CD4-positive, alpha-beta memory T cell (primary cell): Measurements from ENCODE around the gene SLC25A25. TPM values are rescaled to one million over a fixed set of nuclear protein-coding genes. Genes with fewer than 3 reads are reported as not detected.

Source experiments
- CTCF ChIA-PET: fragments of 350-600 bp; sonication (Branson Sonifier 250); formaldehyde crosslinking; loops from one replicate; lab custom pipeline; 2021; ENCODE audit warnings: inconsistent platforms; ENCODE audit not compliant: partially characterized antibody; lab: Charles Lee
- POLR2A ChIA-PET: fragments of 350-600 bp; sonication (Branson Sonifier 250); formaldehyde crosslinking; loops from one replicate; lab custom pipeline; 2021; ENCODE audit not compliant: partially characterized antibody; lab: Charles Lee
- DNase-seq, 5 donors: peaks; one replicate each; pipeline versions ENCODE4 v3.0.0 to v3.0.0-alpha.2; 2020 to 2022; ENCODE audit warnings: mixed read lengths in 1 of 5
- H3K27ac ChIP-seq: one replicate; pipeline ENCODE4 v1.7.0; 2013; ENCODE audit warnings: low read depth, low read length
- H3K27me3 ChIP-seq: 2 replicates; pipeline ENCODE4 v1.7.0; 2013; ENCODE audit warnings: mild to moderate bottlenecking, low read length, moderate library complexity; ENCODE audit not compliant: insufficient read depth
- H3K36me3 ChIP-seq: 2 replicates; pipeline ENCODE4 v1.7.0; 2013; ENCODE audit warnings: mild to moderate bottlenecking, low read length, moderate library complexity; ENCODE audit not compliant: insufficient read depth
- H3K4me1 ChIP-seq: 2 replicates; pipeline ENCODE4 v1.7.0; 2013; ENCODE audit warnings: mild to moderate bottlenecking, low read length, moderate library complexity; ENCODE audit not compliant: insufficient read depth
- H3K4me3 ChIP-seq, 2 donors: one replicate each; pipeline ENCODE4 v1.7.0; 2013; ENCODE audit warnings: low read length in 2 of 2, mild to moderate bottlenecking in 1 of 2
- H3K9me3 ChIP-seq, 2 donors: one replicate each; pipeline ENCODE4 v1.7.0; 2013; ENCODE audit warnings: low read length in 2 of 2, control low read depth in 1 of 2; ENCODE audit not compliant: control insufficient read depth in 1 of 2
- H3K27ac Mint-ChIP-seq, 7 donors: one replicate each; pipeline ENCODE4 v1.8.0; 2020 to 2021; ENCODE audit warnings: mixed read lengths in 7 of 7, mild to moderate bottlenecking in 6 of 7, inconsistent platforms in 3 of 7, moderate library complexity in 3 of 7
- H3K27me3 Mint-ChIP-seq, 2 donors: one replicate each; pipeline ENCODE4 v1.8.0; 2020 to 2021; ENCODE audit warnings: mixed read lengths in 2 of 2
- H3K36me3 Mint-ChIP-seq, 2 donors: one replicate each; pipeline ENCODE4 v1.8.0; 2020 to 2021; ENCODE audit warnings: mixed read lengths in 2 of 2, inconsistent platforms in 1 of 2, mild to moderate bottlenecking in 1 of 2
- H3K4me1 Mint-ChIP-seq, 4 donors: one replicate each; pipeline ENCODE4 v1.8.0; 2020 to 2021; ENCODE audit warnings: mixed read lengths in 4 of 4, mild to moderate bottlenecking in 1 of 4
- H3K4me3 Mint-ChIP-seq, 8 donors: one replicate each; pipeline ENCODE4 v1.8.0; 2020 to 2021; ENCODE audit warnings: mixed read lengths in 8 of 8, mild to moderate bottlenecking in 7 of 8, moderate library complexity in 6 of 8, inconsistent platforms in 3 of 8
- H3K9me3 Mint-ChIP-seq, 8 donors: one replicate each; pipeline ENCODE4 v1.8.0; 2020 to 2021; ENCODE audit warnings: mixed read lengths in 8 of 8, mild to moderate bottlenecking in 5 of 8, inconsistent platforms in 3 of 8, moderate library complexity in 1 of 8
- intact Hi-C: fragments of 100-400 bp; cut with micrococcal nuclease; formaldehyde crosslinking; loops from one replicate; pipeline ENCODE4 v1.15.1; 2023
- polyA plus RNA-seq, 2 donors: library from polyadenylated mRNA; unstranded; fragments of 300-500 nt; fragmentation: Illumina TruSeq; gene quantifications; one replicate each; pipeline ENCODE4 v1.2.3, GENCODE V29; 2021
- total RNA-seq, 2 experiments: library from RNA; stranded (reverse); gene quantifications; one replicate each; pipeline ENCODE4 v1.2.3, GENCODE V29; 2021

SLC25A25 gene
- total and polyA plus RNA-seq, 4 experiments from 2014 or later = 13.4 to 26.9 (median 19.8) TPM

- Mint-ChIP-seq H3K27me3 (no peaks in the 10 kb centered on the region), H3K9me3 (peaks cover 0 to 4% (median 0%) of the 10 kb centered on the region in 8 donors), H3K4me3 (peak overlapping the region; percentile 74 to 89 (median 82)), H3K36me3 (peaks cover 0 to 2% of the 10 kb centered on the region in 2 donors), H3K27ac (peak overlapping the region; percentile 98 to 100 (median 99)), H3K4me1 (peaks cover 59 to 94% (median 80%) of the 10 kb centered on the region in 4 donors)
- Histone ChIP-seq H3K4me1 (peaks cover 100% of the 10 kb centered on the region), H3K27ac (peak overlapping the region; percentile 80), H3K36me3 (no peaks in the 10 kb centered on the region), H3K27me3 (no peaks in the 10 kb centered on the region), H3K9me3 (no peaks in the 10 kb centered on the region), H3K4me3 (peak overlapping the region; percentile 25 to 48)
- CTCF ChIA-PET = interaction anchor here (1.0 to 3.7 kb wide), 14 partner anchors 8 to 82 kb away, joined by 3 to 37 read pairs (median 6); no protein-coding TSS in a partner anchor
- peak in 2 of 5 donors; percentile 38 to 60 for DNase-seq
- POLR2A ChIA-PET = interaction anchor here (0.8 to 21.7 kb wide), 17 partner anchors 9 to 121 kb away, joined by 3 to 1317 read pairs (median 11); partner anchors contain the start of genes DPM2, EEIG1, NAIF1 and SLC25A25
- intact Hi-C loops = loop anchor here (1.0 to 2.0 kb wide), 4 partner anchors 18 to 71 kb away; partner anchors contain the start of gene SLC25A25
Observed at GRCh38 chr9:128025736-128026135, 42.3 kb upstream of the SLC25A25 start.

- peak overlapping the region; percentile 80 for H3K27ac ChIP-seq
- peaks cover 100% of the 10 kb centered on the region for H3K4me1 ChIP-seq
- ChIA-PET POLR2A (interaction anchor here (0.7 to 21.7 kb wide), 19 partner anchors 8 to 135 kb away, joined by 3 to 1317 read pairs (median 8); partner anchors contain the start of genes DPM2, EEIG1, NAIF1 and SLC25A25), CTCF (interaction anchor here (1.2 to 3.7 kb wide), 13 partner anchors 8 to 89 kb away, joined by 3 to 37 read pairs (median 9); partner anchors contain the start of genes DPM2 and EEIG1)
- Mint-ChIP-seq H3K36me3 (peaks cover 0 to 2% of the 10 kb centered on the region in 2 donors), H3K27me3 (no peaks in the 10 kb centered on the region), H3K9me3 (peaks cover 0 to 4% (median 0%) of the 10 kb centered on the region in 8 donors), H3K27ac (peak overlapping the region; percentile 98 to 100 (median 99)), H3K4me1 (peaks cover 56 to 94% (median 78%) of the 10 kb centered on the region in 4 donors), H3K4me3 (peak overlapping the region; percentile 74 to 89 (median 82))
- peak; percentile 89 to 96 (median 93) for DNase-seq
- intact Hi-C loops = loop anchor here (1.0 to 2.0 kb wide), 4 partner anchors 19 to 72 kb away; partner anchors contain the start of gene SLC25A25
- H3K9me3 ChIP-seq = no peaks in the 10 kb centered on the region
- peak overlapping the region; percentile 25 to 48 for H3K4me3 ChIP-seq
- H3K27me3 ChIP-seq = no peaks in the 10 kb centered on the region
- no peaks in the 10 kb centered on the region for H3K36me3 ChIP-seq
Observed at GRCh38 chr9:128026255-128026772, 41.7 kb upstream of the SLC25A25 start.

GRCh38 chr9:128026773-128027541, 41.1 kb upstream of the SLC25A25 start:
- Mint-ChIP-seq H3K4me3 (peak overlapping the region; percentile 74 to 89 (median 82)), H3K27ac (peak overlapping the region; percentile 98 to 100 (median 99)), H3K36me3 (peaks cover 0 to 2% of the 10 kb centered on the region in 2 donors), H3K27me3 (no peaks in the 10 kb centered on the region), H3K9me3 (peaks cover 0 to 4% (median 0%) of the 10 kb centered on the region in 8 donors), H3K4me1 (peaks cover 54 to 94% (median 78%) of the 10 kb centered on the region in 4 donors)
- Histone ChIP-seq H3K27me3 (no peaks in the 10 kb centered on the region), H3K36me3 (no peaks in the 10 kb centered on the region), H3K4me1 (peaks cover 100% of the 10 kb centered on the region), H3K27ac (peak overlapping the region; percentile 80), H3K9me3 (no peaks in the 10 kb centered on the region), H3K4me3 (peak overlapping the region; percentile 0 to 25)
- peak in 4 of 5 donors; percentile 50 to 75 (median 54) for DNase-seq
- ChIA-PET CTCF (interaction anchor here (0.8 to 3.7 kb wide), 16 partner anchors 8 to 90 kb away, joined by 3 to 37 read pairs (median 6); partner anchors contain the start of genes DPM2 and EEIG1), POLR2A (interaction anchor here (0.7 to 21.7 kb wide), 20 partner anchors 7 to 134 kb away, joined by 3 to 1317 read pairs (median 8); partner anchors contain the start of genes DPM2, EEIG1, NAIF1 and SLC25A25)
- intact Hi-C loops = loop anchor here (1.0 to 2.0 kb wide), 4 partner anchors 20 to 72 kb away; partner anchors contain the start of gene SLC25A25

GRCh38 chr9:128027705-128028104, 40.3 kb upstream of the SLC25A25 start:
- Histone ChIP-seq H3K27ac (peak overlapping the region; percentile 80), H3K4me1 (peaks cover 100% of the 10 kb centered on the region), H3K27me3 (no peaks in the 10 kb centered on the region), H3K36me3 (no peaks in the 10 kb centered on the region), H3K4me3 (peak overlapping the region in 1 of 2 donors; percentile 22), H3K9me3 (no peaks in the 10 kb centered on the region)
- peaks cover 0 to 2% of the 10 kb centered on the region in 2 donors for H3K36me3 Mint-ChIP-seq
- DNase-seq = peak in 1 of 5 donors; percentile 52
- peak overlapping the region; percentile 98 to 100 (median 99) for H3K27ac Mint-ChIP-seq
- peaks cover 47 to 93% (median 74%) of the 10 kb centered on the region in 4 donors for H3K4me1 Mint-ChIP-seq
- H3K9me3 Mint-ChIP-seq = peaks cover 0 to 4% (median 0%) of the 10 kb centered on the region in 8 donors
- intact Hi-C loops = loop anchor here (2.0 kb wide), 2 partner anchors 41 to 73 kb away; partner anchors contain the start of gene SLC25A25
- ChIA-PET POLR2A (interaction anchor here (1.1 to 21.7 kb wide), 12 partner anchors 7 to 95 kb away, joined by 4 to 1317 read pairs (median 18); partner anchors contain the start of genes DPM2, EEIG1, NAIF1 and SLC25A25), CTCF (interaction anchor here (0.8 to 3.7 kb wide), 13 partner anchors 9 to 90 kb away, joined by 3 to 35 read pairs (median 4); partner anchors contain the start of genes DPM2 and EEIG1)
- no peaks in the 10 kb centered on the region for H3K27me3 Mint-ChIP-seq
- H3K4me3 Mint-ChIP-seq = peak overlapping the region in 7 of 8 donors; percentile 67 to 87 (median 80)

GRCh38 chr9:128033609-128034008, 34.4 kb upstream of the SLC25A25 start:
- H3K4me1 ChIP-seq = peaks cover 65% of the 10 kb centered on the region
- H3K4me3 ChIP-seq = no peak overlapping the region
- no peaks in the 10 kb centered on the region for H3K9me3 ChIP-seq
- H3K27me3 ChIP-seq = no peaks in the 10 kb centered on the region
- H3K4me1 Mint-ChIP-seq = peaks cover 22 to 58% (median 41%) of the 10 kb centered on the region in 4 donors
- H3K27ac Mint-ChIP-seq = peak overlapping the region; percentile 91 to 100 (median 97)
- H3K4me3 Mint-ChIP-seq = peak overlapping the region in 6 of 8 donors; percentile 6 to 83 (median 80)
- peaks cover 0 to 2% (median 0%) of the 10 kb centered on the region in 8 donors for H3K9me3 Mint-ChIP-seq
- peaks cover 0 to under 1% of the 10 kb centered on the region in 2 donors for H3K36me3 Mint-ChIP-seq
- H3K27me3 Mint-ChIP-seq = no peaks in the 10 kb centered on the region
- CTCF ChIA-PET = interaction anchor here (0.9 to 8.6 kb wide), 18 partner anchors 8 to 164 kb away, joined by 3 to 300 read pairs (median 14); partner anchors contain the start of genes DPM2, EEIG1 and PIP5KL1
- intact Hi-C loops = loop anchor here (2.0 to 10.0 kb wide), 2 partner anchors 83 to 249 kb away; partner anchors contain the start of gene CDK9
- DNase-seq = peak in 2 of 5 donors; percentile 19 to 55
- peak overlapping the region; percentile 47 for H3K27ac ChIP-seq
- POLR2A ChIA-PET = interaction anchor here (0.7 to 21.7 kb wide), 9 partner anchors 8 to 93 kb away, joined by 3 to 1317 read pairs (median 13); partner anchors contain the start of genes DPM2, EEIG1, NAIF1 and SLC25A25
- H3K36me3 ChIP-seq = no peaks in the 10 kb centered on the region
